ENCODE results near the gene CXCL12. TPM values are rescaled to one million over a fixed set of nuclear protein-coding genes. Genes with fewer than 3 reads are reported as not detected.
A peak's percentile ranks its signal among the peaks of the same experiment; 100 is the strongest.

CXCL12 gene
- polyA plus RNA-seq, 4 donors: 0.67 to 53.5 (median 20.7) TPM

DNA sequence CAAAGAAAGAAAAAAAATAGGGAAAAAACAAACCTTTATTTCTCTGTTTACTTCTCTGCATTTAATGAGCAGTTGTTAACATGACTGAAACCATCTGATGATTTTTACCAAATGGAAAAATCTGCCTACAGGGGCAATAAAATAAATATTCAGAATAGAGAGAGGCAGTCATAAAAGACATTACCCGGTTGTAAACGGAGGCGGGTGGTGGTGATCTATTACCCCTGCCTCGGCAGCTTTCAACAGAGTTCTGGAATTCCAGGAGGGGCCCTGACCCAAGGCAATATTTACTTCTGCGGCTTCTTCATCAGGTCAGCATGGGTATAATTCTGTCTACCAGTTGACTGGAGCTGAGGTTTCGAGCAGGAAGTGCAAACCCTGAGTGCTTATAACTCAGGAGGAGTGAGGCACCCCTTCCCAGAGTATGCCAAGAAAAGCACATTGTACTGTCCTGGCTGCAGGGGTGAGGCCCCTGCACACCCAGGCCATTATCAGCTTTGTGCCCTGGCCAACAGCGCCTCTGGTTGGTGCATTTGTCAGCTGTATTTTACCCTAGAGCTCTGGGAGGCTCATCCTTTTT, 8.2 kb upstream of the CXCL12 start:
- H3K36me3 ChIP-seq (ENCODE audit: control insufficient read depth in 3 of 3, insufficient read depth in 2 of 3, low read depth in 1 of 3, low read length in 3 of 3): no peaks in the 10 kb centered on the region
- 15 to 38% (median 27%) methylated on average over 7 of the region's 7 CpGs for WGBS, 3 donors
- H3K27ac ChIP-seq (ENCODE audit: low read depth in 1 of 3, low read length in 2 of 3): no peak overlapping the region
- no peaks in the 10 kb centered on the region for H3K9me3 ChIP-seq (ENCODE audit: control insufficient read depth in 2 of 2, insufficient read depth in 1 of 2, low read depth in 1 of 2, low read length in 1 of 2)
- H3K4me1 ChIP-seq (ENCODE audit: control insufficient read depth in 3 of 3, insufficient read depth in 2 of 3, low read depth in 1 of 3, low read length in 2 of 3): peaks cover 0 to 8% (median 0%) of the 10 kb centered on the region in 3 donors
- DNase-seq: peak; percentile 7 to 52
- no peak for FAIRE-seq
- peaks cover 0 to 2% (median 0%) of the 10 kb centered on the region in 3 donors for H3K27me3 ChIP-seq (ENCODE audit: control insufficient read depth in 3 of 3, insufficient read depth in 3 of 3, low read length in 3 of 3)
- no peak overlapping the region for H3K4me3 ChIP-seq (ENCODE audit: low read depth in 1 of 3, low read length in 3 of 3)

- WGBS, 3 donors: 71 to 91% (median 78%) methylated on average over 3 of the region's 3 CpGs
- Histone ChIP-seq H3K36me3 (ENCODE audit: control insufficient read depth in 3 of 3, insufficient read depth in 2 of 3, low read depth in 1 of 3, low read length in 3 of 3) (no peaks in the 10 kb centered on the region), H3K27ac (ENCODE audit: low read depth in 1 of 3, low read length in 2 of 3) (no peak overlapping the region), H3K27me3 (ENCODE audit: control insufficient read depth in 3 of 3, insufficient read depth in 3 of 3, low read length in 3 of 3) (no peaks in the 10 kb centered on the region), H3K9me3 (ENCODE audit: control insufficient read depth in 2 of 2, insufficient read depth in 1 of 2, low read depth in 1 of 2, low read length in 1 of 2) (no peaks in the 10 kb centered on the region), H3K4me1 (ENCODE audit: control insufficient read depth in 3 of 3, insufficient read depth in 2 of 3, low read depth in 1 of 3, low read length in 2 of 3) (peaks cover 0 to 8% (median 0%) of the 10 kb centered on the region in 3 donors), H3K4me3 (ENCODE audit: low read depth in 1 of 3, low read length in 3 of 3) (no peak overlapping the region)
- DNase-seq (no peak), FAIRE-seq (no peak)
These were observed 7.5 kb upstream of the CXCL12 start for GRCh38 chr10:44392420-44392819.

DNA sequence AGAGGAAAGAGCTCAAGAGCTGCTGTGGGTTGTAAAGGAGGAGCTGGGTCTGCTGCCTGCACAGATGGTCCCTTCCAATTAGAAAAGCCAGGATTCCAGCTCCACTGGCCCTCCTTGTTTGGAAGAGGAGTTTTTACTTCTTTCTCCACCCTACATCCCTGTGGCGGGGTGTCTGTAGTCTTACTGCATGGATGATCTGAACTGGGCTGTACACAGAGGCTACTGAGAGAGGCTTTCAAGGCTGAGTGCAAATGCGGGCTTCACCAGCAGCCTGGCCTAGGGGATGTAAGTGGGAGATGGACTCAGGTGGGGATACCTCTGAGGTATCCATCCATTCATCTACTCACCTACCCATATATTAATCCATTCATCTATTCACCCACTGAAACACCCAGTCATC, 7.1 kb upstream of the CXCL12 start:
- FAIRE-seq (no peak), DNase-seq (no peak)
- Histone ChIP-seq H3K27me3 (ENCODE audit: control insufficient read depth in 3 of 3, insufficient read depth in 3 of 3, low read length in 3 of 3) (no peaks in the 10 kb centered on the region), H3K4me3 (ENCODE audit: low read depth in 1 of 3, low read length in 3 of 3) (no peak overlapping the region), H3K27ac (ENCODE audit: low read depth in 1 of 3, low read length in 2 of 3) (no peak overlapping the region), H3K9me3 (ENCODE audit: control insufficient read depth in 2 of 2, insufficient read depth in 1 of 2, low read depth in 1 of 2, low read length in 1 of 2) (no peaks in the 10 kb centered on the region), H3K4me1 (ENCODE audit: control insufficient read depth in 3 of 3, insufficient read depth in 2 of 3, low read depth in 1 of 3, low read length in 2 of 3) (peaks cover 0 to 8% (median 0%) of the 10 kb centered on the region in 3 donors), H3K36me3 (ENCODE audit: control insufficient read depth in 3 of 3, insufficient read depth in 2 of 3, low read depth in 1 of 3, low read length in 3 of 3) (no peaks in the 10 kb centered on the region)
- WGBS, 3 donors: 93 to 97% (median 93%) methylated on average over 2 of the region's 2 CpGs

DNA sequence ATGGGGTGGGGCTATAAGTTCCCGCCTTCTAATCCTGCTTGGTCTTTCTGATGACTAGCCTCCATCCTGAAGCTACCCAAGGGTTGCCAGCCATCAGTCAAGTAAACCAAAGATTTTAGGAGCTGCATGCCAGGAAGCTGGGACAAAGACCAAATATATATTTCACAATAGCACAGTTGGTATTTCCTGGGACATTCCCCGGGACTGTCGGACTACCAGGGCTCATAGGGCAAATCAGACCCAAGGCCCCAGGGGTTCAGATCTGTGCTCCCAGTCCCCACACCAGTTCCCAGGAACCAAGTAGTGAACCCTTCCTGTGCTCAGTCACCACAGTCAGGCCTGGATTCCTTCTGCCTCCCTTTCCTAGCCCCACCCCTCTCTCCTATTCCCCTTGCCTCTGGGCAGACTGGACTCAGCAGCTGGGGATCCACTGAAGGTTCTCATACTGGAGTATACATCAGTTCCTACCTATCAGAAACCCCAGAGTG, 5.7 kb upstream of the CXCL12 start:
- WGBS, 3 donors: 73 to 79% (median 75%) methylated on average over 3 of the region's 3 CpGs

DNA sequence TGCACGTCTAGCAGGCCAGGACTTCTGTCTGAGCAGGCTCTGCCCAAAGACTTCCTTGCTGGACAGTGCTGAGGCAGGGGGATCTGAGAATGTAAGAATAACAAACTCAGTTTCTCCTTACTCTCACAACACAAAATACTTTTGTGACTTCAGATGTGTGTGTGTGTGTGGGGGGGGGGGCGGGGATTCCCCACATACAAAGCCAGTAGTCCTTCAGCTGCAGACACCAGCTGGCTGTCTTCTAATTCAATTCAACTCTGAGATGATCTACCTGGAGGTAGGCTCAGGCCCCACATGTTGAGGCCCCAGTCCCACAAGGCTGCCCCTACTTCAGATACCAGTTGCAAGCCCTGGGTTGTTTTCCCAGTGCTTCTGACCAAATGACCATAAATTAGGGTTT, 4.7 kb upstream of the CXCL12 start:
- H3K36me3 ChIP-seq (ENCODE audit: control insufficient read depth in 3 of 3, insufficient read depth in 2 of 3, low read depth in 1 of 3, low read length in 3 of 3): no peaks in the 10 kb centered on the region
- H3K27ac ChIP-seq (ENCODE audit: low read depth in 1 of 3, low read length in 2 of 3): no peak overlapping the region
- H3K4me3 ChIP-seq (ENCODE audit: low read depth in 1 of 3, low read length in 3 of 3): no peak overlapping the region
- H3K27me3 ChIP-seq (ENCODE audit: control insufficient read depth in 3 of 3, insufficient read depth in 3 of 3, low read length in 3 of 3): peaks cover 2 to 19% (median 11%) of the 10 kb centered on the region in 3 donors
- WGBS, 3 donors: 73 to 87% (median 79%) methylated on average over 1 to 2 of the region's 2 CpGs
- H3K9me3 ChIP-seq (ENCODE audit: control insufficient read depth in 2 of 2, insufficient read depth in 1 of 2, low read depth in 1 of 2, low read length in 1 of 2): no peaks in the 10 kb centered on the region
- FAIRE-seq (no peak), DNase-seq (no peak)
- H3K4me1 ChIP-seq (ENCODE audit: control insufficient read depth in 3 of 3, insufficient read depth in 2 of 3, low read depth in 1 of 3, low read length in 2 of 3): peaks cover 0 to 18% (median 0%) of the 10 kb centered on the region in 3 donors

More for the DNA sequence above, 5.7 kb upstream of the CXCL12 start:
- Histone ChIP-seq H3K4me3 (ENCODE audit: low read depth in 1 of 3, low read length in 3 of 3) (no peak overlapping the region), H3K27ac (ENCODE audit: low read depth in 1 of 3, low read length in 2 of 3) (no peak overlapping the region), H3K36me3 (ENCODE audit: control insufficient read depth in 3 of 3, insufficient read depth in 2 of 3, low read depth in 1 of 3, low read length in 3 of 3) (no peaks in the 10 kb centered on the region), H3K4me1 (ENCODE audit: control insufficient read depth in 3 of 3, insufficient read depth in 2 of 3, low read depth in 1 of 3, low read length in 2 of 3) (peaks cover 0 to 15% (median 0%) of the 10 kb centered on the region in 3 donors), H3K9me3 (ENCODE audit: control insufficient read depth in 2 of 2, insufficient read depth in 1 of 2, low read depth in 1 of 2, low read length in 1 of 2) (no peaks in the 10 kb centered on the region), H3K27me3 (ENCODE audit: control insufficient read depth in 3 of 3, insufficient read depth in 3 of 3, low read length in 3 of 3) (peaks cover 0 to 11% (median under 1%) of the 10 kb centered on the region in 3 donors)
- FAIRE-seq (no peak), DNase-seq (no peak)

DNA sequence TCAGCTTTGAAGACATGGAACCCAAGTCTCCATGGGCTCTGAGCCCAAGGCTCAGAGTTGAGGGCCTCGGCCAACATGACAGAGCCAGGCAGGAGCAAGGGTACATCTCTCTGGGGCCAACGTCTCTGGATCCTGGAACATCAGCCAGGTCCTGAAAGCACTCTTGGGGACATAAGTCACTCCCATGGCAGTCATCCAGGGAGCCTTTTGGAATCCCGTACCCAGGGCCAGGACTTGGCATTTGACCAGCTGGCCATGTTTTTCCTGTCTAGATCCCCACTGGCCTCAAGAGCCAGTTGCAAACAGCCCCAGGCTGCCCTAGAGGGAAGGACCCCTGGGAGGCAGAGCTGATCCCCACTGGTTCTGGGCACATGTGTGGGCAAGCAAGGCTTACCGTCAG, 4.3 kb upstream of the CXCL12 start:
- peaks cover 0 to 18% (median 0%) of the 10 kb centered on the region in 3 donors for H3K4me1 ChIP-seq (ENCODE audit: control insufficient read depth in 3 of 3, insufficient read depth in 2 of 3, low read depth in 1 of 3, low read length in 2 of 3)
- peaks cover 4 to 23% (median 15%) of the 10 kb centered on the region in 3 donors for H3K27me3 ChIP-seq (ENCODE audit: control insufficient read depth in 3 of 3, insufficient read depth in 3 of 3, low read length in 3 of 3)
- no peak overlapping the region for H3K4me3 ChIP-seq (ENCODE audit: low read depth in 1 of 3, low read length in 3 of 3)
- DNase-seq (no peak), FAIRE-seq (no peak)
- no peaks in the 10 kb centered on the region for H3K9me3 ChIP-seq (ENCODE audit: control insufficient read depth in 2 of 2, insufficient read depth in 1 of 2, low read depth in 1 of 2, low read length in 1 of 2)
- H3K27ac ChIP-seq (ENCODE audit: low read depth in 1 of 3, low read length in 2 of 3): no peak overlapping the region
- H3K36me3 ChIP-seq (ENCODE audit: control insufficient read depth in 3 of 3, insufficient read depth in 2 of 3, low read depth in 1 of 3, low read length in 3 of 3): no peaks in the 10 kb centered on the region
- 49 to 58% (median 53%) methylated on average over 4 of the region's 4 CpGs for WGBS, 3 donors

DNA sequence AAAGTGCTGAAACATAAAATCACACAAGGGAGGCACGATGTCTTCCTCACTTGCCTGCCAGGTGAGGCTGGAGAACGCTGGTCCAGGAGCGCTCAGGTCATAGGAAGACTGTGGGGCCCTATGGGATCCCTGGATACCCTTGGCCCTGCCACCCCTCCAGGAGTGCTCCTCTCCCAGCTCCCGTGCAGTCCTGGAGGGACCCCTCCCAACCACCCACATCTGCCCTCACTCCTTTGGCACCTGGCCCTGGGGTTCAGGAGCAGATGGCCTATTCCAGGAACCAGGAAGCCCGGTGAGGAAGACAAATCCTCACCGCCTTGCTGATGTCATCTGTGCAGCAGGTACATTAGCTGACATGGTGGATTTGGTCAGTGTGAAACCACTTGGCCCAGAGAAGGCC, 3.7 kb upstream of the CXCL12 start:
- 65 to 88% (median 82%) methylated on average over 6 of the region's 6 CpGs for WGBS, 3 donors
- FAIRE-seq (no peak), DNase-seq (no peak)
- peaks cover 0 to 14% (median 0%) of the 10 kb centered on the region in 3 donors for H3K4me1 ChIP-seq (ENCODE audit: control insufficient read depth in 3 of 3, insufficient read depth in 2 of 3, low read depth in 1 of 3, low read length in 2 of 3)
- no peaks in the 10 kb centered on the region for H3K36me3 ChIP-seq (ENCODE audit: control insufficient read depth in 3 of 3, insufficient read depth in 2 of 3, low read depth in 1 of 3, low read length in 3 of 3)
- peaks cover 9 to 27% (median 16%) of the 10 kb centered on the region in 3 donors for H3K27me3 ChIP-seq (ENCODE audit: control insufficient read depth in 3 of 3, insufficient read depth in 3 of 3, low read length in 3 of 3)
- no peaks in the 10 kb centered on the region for H3K9me3 ChIP-seq (ENCODE audit: control insufficient read depth in 2 of 2, insufficient read depth in 1 of 2, low read depth in 1 of 2, low read length in 1 of 2)
- no peak overlapping the region for H3K27ac ChIP-seq (ENCODE audit: low read depth in 1 of 3, low read length in 2 of 3)
- no peak overlapping the region for H3K4me3 ChIP-seq (ENCODE audit: low read depth in 1 of 3, low read length in 3 of 3)

- H3K27me3 ChIP-seq (ENCODE audit: control insufficient read depth in 3 of 3, insufficient read depth in 3 of 3, low read length in 3 of 3): peaks cover 16 to 35% (median 16%) of the 10 kb centered on the region in 3 donors
- H3K9me3 ChIP-seq (ENCODE audit: control insufficient read depth in 2 of 2, insufficient read depth in 1 of 2, low read depth in 1 of 2, low read length in 1 of 2): no peaks in the 10 kb centered on the region
- no peak overlapping the region for H3K27ac ChIP-seq (ENCODE audit: low read depth in 1 of 3, low read length in 2 of 3)
- no peaks in the 10 kb centered on the region for H3K36me3 ChIP-seq (ENCODE audit: control insufficient read depth in 3 of 3, insufficient read depth in 2 of 3, low read depth in 1 of 3, low read length in 3 of 3)
- DNase-seq (no peak), FAIRE-seq (no peak)
- no peak overlapping the region for H3K4me3 ChIP-seq (ENCODE audit: low read depth in 1 of 3, low read length in 3 of 3)
- WGBS, 3 donors: 85 to 88% (median 87%) methylated on average over 7 of the region's 7 CpGs
- peaks cover 0 to 13% (median 0%) of the 10 kb centered on the region in 3 donors for H3K4me1 ChIP-seq (ENCODE audit: control insufficient read depth in 3 of 3, insufficient read depth in 2 of 3, low read depth in 1 of 3, low read length in 2 of 3)
These were observed 3.0 kb upstream of the CXCL12 start for GRCh38 chr10:44387853-44388251.

Measured in small intestine (tissue), 7 donors.